Stimulated activated CD4-positive, alpha-beta T cell treated with anti-CD3 and anti-CD28 coated beads, Interleukin-4, amount 100 ng/mL, for 4 hours (primary cell): ENCODE results near the gene GTF3C5.
"Not testable (repeated sequence)": the region's sequence is repeated elsewhere in the genome, so short reads cannot be mapped to it uniquely, and the experiment has no call there.

Source experiments
- DNase-seq, 2 experiments: peaks; one replicate each; pipeline ENCODE4 v3.0.0-alpha.2; 2020

GTF3C5 gene

DNA sequence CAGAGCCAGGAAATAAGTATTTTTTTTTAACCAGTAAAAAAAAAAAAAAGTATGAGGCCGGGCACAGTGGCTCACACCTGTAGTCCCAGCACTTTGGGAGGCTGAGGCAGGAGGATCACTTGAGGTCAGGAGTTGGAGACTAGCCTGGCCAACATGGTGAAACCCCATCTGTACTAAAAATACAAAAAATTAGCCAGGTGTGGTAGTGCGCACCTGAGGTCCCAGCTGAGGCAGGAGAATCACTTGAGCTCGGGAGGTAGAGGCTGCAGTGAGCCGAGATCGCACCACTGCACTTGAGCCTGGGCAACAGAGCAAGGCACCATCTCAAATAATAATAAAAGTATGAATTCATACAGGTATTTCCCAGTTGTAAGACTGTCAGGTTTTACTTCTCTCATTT, 41.4 kb downstream of the GTF3C5 start:
- not testable (repeated sequence) for DNase-seq

DNA sequence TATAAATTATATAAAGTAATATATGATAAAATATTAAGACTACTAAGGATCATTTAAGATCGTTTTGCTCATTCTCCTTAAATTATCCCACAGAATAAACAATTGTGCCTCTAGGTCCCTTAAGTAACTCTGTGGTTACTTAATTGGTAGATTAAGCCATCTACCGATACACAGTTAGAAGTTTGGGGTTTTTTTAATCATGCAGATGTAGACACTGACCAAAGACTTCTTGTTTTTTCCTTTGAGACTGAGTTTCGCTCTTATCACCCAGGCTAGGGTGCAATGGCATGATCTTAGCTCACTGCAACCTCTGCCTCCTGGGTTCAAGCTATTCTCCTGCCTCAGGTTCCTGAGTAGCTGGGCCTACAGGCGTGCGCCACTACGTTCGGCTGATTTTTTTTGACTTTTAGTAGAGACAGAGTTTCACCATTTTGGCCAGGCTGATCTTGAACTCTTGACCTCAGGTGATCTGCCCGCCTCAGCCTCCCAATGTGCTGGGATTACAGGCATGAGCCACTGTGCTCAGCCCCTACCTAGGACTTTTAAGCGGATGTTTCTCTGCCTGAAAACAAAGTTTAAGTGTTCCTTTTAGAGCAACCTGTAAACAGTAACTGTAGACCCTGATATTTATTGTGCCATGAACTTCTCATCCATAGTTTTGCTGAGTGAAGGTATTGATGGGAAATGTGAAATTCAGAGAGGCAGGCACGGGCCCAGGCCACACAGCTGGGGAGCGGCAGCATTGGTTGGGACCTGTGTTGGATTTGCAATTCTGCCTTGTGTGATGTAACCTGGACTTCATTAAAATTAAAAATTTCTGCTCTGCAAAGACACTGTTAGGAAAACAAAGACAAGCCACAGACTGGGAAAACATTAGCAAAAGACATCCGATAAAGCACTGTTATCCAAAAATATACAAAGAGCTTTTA, 42.6 kb downstream of the GTF3C5 start:
- no peak for DNase-seq

DNA sequence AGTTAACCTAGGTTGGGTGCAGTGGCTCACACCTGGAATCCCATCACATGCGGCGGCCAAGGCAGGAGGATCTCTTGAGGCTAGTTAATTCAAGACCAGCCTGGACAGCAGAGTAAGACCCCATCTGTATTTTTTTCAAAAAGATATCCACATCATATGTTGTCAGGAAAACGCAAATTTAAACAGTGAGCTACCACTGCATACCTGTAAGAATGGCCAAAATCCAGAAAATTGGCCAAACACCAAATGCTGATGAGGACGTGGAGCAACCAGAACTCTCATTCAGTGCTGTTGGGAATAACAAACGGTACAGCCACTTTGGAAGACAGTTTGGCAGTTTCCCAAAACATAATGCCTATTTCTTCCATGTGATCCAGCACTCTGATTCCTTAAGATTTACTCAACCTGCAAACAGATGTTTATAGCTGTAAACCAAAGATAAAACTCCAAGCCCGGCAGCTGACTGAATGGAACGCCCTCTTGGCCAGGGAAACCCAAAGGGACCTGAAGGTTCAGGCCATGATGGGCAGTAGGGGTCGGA, 43.4 kb downstream of the GTF3C5 start:
- DNase-seq: no peak

DNA sequence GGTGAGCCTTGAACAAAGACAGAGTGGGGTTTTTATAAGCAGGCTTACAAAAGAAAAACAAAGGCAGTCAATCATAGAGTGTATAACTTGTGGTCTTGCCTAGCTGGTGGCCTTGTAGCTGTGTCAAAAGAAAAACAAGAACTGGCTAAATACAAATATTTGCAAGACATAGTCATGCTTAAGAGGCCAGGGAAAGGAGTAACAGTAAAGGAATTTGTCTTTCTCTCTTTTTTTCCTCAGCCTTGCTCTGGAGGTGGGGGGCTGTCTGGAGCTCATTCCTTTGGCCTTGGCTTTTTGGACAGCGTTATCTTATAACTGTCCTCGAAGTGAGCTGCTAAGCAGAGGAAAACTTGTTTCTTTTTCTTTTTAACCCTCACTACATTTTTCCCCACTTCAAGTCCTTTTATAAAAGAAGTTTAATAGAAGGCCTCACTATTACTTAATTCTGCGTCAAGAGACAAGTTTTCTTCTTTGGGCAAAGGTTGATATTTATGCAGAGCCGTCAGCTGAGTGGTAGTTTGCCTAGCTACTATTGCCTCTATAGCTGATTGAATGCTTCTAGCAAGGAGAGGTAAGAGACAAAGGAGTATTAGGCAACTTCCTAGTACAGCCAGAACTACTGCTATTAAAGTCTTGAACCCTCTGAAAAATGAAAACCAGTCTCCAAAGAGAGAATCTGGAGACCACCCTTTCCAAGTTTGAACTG, 45.3 kb downstream of the GTF3C5 start:
- DNase-seq: no peak

DNA sequence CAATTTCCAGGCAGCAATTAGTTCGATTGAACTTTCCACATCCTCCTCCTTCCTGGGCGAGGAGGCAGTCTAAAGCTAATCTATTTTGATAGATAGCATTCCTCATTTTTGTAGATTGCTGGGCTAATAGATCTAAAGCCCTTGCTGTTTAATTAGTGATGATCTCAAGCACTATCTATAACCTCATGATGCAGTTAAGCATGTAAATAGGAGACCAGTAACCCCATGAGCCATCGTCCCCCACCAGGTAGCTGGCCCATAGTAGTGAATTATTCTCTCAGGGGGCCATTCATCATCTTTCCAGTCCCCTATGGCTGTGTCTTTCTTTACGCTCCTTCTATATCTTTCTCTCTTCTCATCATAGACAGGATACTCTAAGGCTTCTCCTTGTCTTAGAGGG, 45.9 kb downstream of the GTF3C5 start:
- no peak for DNase-seq

DNA sequence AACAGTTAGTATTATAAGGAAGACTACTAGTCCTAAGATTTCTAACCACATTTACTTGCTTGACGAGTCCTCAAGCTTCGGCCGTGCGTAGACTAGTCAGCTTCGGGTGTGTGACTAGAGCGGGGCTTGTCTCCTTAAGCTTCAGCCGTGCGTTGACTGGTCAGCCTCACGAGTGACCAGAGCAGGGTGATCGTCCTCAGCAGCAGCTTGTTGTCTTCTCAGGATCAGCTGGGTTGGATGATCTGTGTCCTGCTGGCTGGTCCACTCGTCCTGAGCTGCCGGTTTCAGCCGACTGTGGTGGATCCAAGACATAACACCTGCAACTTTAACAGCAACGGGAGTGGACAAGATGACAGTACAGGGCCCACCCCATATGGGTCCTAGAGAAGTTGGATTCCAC, 47.7 kb downstream of the GTF3C5 start:
- DNase-seq: no peak

DNA sequence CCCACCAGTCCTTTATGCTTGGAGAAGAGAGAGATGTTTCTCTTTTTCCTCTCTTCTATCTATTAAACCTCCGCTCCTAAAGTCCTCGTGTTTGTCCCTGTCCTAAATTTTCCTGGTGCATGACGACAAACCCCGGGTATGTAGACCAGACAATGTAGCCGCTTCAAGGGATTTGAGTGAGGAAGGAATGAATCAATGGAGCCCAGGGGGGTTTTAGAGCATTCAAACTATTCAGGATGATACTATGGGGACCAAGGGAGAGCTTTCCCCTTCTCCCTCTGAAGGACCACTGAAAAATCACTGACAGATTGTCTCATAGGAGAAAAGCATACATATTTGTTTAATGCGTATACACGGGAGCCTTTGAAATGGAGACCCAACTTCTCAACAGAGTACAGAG, 49.4 kb downstream of the GTF3C5 start:
- no peak for DNase-seq

DNA sequence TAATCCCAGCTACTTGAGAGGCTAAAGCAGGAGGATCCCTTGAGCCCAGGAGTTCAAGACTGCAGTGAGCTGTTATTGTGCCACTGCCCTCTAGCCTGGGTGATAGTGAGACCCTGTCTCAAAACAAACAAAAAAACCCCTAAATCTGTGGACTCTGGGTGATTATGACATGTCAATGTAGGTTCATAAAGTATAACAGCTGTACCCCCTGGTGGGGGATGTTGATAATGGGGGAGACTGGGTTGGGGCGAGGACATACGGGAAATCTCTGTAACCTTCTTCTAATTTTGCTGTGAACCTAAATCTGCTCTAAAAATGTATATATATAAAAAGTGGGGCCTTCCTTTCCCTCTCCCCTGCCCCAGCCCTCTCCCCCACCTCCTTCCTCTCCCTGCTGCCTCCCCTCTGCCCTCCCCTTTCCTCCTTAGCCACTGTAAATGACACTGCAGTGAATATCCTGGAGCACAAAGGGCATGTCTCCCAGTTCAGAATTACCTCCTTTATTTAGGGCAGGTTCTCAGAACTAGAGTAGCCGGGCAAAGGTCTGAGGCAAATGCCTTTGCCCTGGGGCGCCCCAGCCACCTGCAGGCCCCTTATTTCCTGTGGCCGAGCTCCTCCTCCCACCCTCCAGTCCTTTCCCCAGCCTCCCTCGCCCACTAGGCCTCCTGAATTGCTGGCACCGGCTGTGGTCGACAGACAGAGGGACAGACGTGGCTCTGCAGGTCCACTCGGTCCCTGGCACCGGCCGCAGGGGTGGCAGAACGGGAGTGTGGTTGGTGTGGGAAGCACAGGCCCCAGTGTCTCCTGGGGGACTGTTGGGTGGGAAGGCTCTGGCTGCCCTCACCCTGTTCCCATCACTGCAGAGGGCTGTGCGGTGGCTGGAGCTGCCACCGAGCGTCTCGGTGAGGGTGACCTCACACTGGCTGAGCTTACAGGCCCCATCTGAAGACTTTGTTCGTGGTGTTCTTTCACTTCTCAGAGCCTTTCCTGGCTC, 50.3 kb downstream of the GTF3C5 start:
- DNase-seq: not testable (repeated sequence)

DNA sequence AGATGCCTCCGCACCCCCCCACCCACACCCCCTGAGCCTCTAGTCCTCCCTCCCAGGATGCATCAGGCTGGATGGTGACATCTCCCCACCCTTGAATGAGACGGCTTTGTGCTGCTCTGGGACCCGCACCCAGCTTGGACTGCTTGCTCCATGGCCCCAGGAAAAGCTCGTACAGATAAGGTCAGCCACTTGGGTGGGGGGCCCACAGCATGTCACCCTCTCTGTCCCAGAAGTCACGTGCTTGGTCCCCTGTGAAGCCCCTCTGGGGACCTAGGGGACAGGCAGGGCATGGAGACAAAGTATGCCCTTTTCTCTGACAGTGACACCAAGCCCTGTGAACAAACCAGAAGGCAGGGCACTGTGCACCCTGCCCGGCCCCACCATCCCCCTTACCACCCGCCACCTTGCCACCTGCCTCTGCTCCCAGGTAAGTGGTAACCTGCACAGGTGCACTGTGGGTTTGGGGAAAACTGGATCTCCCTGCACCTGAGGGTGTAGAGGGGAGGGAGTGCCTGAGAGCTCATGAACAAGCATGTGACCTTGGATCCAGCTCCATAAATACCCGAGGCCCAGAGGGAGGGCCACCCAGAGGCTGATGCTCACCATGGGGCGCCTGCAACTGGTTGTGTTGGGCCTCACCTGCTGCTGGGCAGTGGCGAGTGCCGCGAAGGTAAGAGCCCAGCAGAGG, 51.3 kb downstream of the GTF3C5 start:
- DNase-seq: not testable (repeated sequence)

DNA sequence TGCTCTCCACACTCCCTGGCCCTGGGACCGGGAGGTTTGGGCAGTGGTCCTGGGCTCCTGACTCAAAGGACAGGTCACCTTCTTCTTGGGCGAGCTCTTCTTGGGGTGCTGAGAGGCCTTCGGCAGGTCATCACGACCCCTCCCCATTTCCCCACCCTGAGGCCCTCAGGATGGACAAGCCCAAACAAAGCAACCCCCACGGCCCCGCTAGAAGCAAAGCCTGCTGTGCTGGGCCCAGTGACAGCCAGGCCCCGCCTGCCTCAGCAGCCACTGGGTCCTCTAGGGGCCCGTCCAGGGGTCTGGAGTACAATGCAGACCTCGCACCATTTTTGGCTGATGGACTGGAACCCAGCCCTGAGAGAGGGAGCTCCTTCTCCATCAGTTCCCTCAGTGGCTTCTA, 52.9 kb downstream of the GTF3C5 start:
- not testable (repeated sequence) for DNase-seq

DNA sequence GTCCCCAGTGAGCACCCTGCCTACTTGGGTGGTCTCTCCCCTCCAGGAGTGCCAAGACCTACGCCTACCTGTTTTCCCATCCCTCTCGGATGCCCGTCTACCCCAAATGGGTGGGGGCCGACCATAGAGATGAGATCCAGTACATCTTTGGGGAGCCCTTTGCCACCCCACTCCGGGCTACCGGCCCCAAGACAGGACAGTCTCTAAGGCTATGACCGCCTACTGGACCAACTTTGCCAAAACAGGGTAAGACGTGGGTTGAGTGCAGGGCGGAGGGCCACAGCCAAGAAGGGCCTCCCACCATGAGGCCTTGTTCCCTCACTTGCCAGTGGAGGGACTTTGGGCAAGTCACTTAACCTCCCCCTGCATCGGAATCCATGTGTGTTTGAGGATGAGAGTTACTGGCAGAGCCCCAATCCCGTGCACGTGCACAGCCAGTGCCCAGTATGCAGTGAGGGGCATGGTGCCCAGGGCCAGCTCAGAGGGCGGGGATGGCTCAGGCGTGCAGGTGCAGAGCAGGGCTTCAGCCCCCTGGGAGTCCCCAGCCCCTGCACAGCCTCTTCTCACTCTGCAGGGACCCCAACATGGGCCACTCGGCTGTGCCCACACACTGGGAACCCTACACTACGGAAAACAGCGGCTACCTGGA, 55.5 kb downstream of the GTF3C5 start:
- DNase-seq: not testable (repeated sequence)

DNA sequence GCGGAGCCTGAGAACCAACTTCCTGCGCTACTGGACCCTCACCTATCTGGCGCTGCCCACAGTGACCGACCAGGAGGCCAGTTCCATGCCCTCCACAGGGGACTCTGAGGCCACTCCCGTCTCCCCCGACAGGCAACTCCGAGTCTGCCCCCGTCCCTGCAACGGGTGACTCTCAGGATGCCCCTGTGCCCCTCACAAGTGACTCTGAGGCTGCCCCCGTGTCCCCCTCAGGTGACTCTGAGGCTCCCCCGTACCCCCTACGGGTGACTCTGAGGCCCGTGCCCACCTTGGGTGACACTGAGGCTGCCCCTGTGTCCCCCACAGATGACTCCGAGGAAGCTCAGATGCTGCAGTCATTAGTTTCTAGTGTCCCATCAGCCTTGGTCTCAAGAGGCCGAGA, 56.1 kb downstream of the GTF3C5 start:
- DNase-seq: no peak

DNA sequence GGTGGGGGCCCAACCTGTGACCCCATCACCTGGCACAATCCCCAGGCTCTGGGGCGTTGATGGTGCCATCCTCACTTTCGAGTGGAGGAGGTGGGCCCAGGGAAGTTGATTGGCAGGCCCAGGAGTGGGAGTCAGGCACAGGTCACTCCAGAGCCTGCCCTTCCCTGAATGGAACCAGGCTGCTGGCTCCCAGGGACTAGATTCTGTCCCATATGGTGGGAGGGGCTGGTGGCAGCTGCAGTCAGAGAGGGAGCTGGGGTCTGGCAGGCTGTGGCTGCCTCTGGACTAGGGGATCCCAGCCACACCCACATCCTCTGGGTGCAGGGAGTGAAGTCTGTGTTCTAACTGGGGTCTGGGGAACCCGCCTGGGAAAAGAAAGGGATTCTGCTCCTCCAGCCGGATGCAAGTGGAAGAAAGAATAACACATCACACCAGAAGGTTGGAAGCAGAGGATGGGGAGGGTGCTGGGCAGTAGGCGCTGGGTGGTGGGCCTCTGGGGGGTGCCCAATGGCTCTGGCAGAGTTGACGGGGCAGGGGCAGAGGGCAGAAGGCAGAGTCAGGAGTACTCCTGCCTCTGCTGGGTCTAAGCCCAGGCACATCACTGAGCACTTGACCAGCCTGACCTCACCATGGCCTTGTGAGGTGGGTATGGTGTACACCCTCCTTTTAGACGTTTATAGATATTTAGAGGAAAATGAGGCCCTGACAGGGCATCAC, 56.8 kb downstream of the GTF3C5 start:
- DNase-seq: no peak

DNA sequence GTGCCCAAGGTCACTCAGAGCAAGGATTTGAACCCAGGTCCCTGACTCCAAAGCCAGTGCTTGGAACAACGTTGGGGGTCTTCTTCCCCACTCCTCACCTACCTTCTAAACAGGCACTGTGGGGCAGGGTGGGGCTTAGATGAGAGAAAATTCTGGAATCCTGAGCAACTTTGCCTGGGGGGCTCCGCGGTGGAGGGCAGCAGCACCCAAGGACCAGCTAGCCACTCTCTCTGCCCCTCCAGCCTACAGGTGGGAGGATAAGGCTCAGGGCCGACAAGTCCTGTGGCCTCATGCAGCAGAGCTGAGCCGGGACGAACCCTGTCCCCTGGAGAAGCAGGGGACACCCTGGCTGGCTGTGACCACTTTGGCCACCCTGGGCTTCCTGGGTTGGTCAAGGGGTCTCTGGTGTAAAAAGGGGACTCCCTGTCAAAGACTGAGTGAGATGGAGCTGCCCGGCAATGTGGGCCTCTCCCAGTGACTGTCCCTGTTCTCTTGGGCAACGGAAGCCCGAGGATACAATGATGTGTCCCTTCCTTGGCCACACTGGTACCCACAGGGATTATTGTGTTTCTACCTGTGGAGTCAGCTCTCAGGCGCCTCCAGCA, 57.5 kb downstream of the GTF3C5 start:
- no peak for DNase-seq

DNA sequence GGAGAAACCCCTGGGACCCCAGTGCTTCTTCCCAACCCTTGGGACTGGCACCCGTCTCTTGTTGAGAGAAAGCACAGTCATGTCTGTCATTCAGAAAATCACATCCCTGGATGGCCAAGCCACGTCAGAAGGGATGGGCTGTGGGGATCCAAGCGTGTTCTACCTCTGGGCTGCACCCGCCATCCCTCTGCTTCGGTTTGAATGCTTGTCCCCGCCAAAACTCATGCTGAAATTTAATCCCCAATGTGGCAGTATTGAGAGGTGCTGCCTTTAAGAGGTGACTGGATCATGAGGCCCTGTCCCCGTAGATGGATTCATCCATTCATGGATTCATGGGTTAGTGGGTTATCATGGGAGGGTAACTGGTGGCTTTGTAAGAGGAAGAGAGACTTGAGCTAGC, 58.0 kb downstream of the GTF3C5 start:
- DNase-seq: no peak

DNA sequence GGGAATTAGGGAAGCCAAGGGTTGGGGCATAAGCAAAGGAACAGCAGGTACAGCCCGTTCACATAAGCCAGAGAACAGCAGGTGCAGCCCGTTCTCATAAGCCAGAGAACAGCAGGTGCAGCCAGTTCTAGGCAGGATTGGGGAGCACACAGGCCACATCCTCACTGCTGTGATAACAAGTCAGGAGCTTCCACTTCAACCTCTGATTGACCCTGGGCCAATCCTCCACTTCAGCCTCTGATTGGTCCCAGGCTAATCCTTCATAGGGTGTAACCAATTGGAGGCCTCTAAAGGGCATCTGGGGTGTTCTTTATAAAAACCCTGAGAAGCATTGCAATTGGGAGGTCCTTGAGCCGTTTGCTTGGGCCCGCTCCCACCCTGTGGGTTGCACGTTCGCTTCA, 58.5 kb downstream of the GTF3C5 start:
- no peak for DNase-seq

DNA sequence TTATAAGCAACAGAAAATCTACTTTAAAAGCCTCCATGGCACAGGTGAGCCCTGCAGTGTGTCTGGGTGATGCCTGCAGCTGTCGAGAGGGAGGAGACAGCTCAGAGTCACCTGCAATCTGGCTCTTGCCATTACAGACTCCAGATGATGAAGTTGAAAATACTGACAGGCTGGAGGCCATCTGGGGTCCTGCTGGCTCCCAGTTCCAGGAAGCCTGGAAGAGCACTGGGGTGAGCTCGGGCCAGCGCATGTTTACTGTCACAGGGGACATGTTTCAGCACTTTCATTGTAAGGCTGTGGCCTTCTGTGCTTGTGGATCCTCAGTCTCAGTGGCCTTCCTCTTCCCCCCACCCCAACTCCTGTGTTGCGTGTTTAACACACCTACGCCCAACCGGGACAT, 59.4 kb downstream of the GTF3C5 start:
- no peak for DNase-seq

DNA sequence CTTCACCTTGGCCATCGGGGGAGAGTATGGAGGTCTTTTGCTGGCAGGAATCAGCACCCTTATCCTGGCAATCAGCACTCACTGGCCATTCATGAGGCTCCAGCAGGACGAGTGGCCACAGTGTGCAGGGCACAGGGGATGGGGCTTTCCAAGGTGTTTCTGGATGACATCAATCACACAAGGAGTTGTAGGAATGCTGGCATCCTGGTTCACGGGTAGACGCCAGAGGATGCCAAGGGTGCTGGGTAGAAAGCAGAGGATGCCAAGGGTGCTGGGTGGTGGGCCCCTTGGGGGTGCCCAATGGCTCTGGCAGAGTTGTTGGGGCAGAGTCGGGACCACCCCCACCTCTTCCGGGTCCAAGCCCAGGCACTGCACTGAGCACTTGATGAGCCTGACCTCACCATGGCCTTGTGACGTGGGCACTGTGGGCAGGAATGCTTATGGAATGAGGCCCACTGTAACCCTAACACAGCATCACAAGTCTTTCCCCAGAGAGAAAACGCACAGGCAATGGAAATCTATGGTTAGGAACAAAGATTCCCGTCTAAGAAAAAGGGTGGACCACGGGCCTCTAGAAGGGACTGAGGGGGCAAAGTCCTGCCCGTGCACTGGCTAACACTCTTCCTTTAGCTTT, 60.1 kb downstream of the GTF3C5 start:
- DNase-seq: no peak

DNA sequence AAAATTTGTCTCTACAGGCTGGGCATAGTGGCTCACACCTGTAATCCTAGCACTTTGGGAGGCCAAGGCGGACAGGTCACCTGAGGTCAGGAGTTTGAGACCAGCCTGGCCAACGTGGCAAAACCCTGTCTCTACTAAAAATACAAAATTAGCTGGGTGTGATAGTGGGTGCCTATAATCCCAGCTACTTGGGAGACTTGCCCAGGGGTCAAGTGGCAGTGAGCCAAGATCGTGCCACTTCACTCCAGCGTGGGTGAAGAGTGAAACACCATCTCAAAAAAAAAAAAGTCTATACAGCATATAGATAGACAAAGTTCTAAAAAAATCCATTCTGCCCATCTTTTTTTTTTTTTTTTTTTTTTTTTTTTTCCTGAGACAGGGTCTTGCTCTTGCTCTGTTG, 63.6 kb downstream of the GTF3C5 start:
- not testable (repeated sequence) for DNase-seq

DNA sequence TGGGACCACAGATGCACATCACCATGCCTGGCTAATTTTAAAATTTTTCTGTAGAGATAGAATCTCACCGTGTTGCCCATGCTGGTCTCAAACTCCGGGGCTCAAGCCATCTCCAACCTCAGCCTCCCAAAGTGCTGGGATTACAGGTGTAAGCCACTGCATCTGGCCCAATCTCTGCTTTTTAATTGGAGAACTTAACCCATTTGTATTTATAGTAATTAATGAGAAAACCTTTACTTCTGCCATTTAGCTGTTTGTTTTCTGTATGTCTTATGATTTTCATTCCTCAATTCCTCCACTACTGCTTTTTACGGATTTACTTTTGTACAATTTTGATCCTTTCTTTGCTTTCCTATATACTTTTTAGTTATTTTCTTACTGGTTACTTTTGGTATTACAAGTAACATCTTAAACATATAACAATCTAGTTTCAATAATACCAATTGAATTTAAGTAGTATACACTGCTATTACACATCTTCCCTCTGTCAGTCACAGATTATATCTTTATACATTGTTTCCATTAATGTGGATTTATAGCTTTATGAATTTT, 64.1 kb downstream of the GTF3C5 start:
- no peak for DNase-seq
